ENCODE measurements around the gene LDAF1. TPM values are rescaled to one million over a fixed set of nuclear protein-coding genes. Genes with fewer than 3 reads are reported as not detected.

Gene LDAF1
- total and polyA plus RNA-seq, 8 donors, result 10.1 to 103 (median 27.3) TPM

DNA sequence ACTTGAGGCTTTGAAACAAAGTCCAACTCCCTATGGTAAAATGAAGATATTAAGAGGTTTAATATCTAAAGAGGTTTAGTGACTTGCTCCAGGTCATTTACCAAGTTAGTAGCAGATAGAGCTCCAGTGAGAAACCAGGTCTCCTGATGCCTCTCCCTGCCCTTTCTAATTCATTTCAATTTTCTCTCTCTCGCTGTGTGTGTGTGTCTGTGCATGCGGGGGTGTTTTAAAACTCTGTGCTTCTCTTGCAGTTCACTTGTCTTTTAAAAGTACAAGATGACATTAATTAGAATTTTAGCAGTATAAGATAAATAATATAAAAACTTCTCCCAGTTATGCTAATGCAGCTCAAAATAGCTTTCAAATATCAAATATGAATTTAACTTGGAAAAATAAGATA is 61.1 kb downstream of the LDAF1 start:
- intact Hi-C loops (cut with DNase I; ENCODE audit: low total_unique reads), result no loop called here
- H3K27me3 ChIP-seq, result peaks cover 0 to 27% (median 0%) of the 10 kb centered on the region in 3 donors
- TF ChIP-seq POLR2A (IDR thresholded peaks at IDR 0.05), result no peak
- TF ChIP-seq, protein P1, sequence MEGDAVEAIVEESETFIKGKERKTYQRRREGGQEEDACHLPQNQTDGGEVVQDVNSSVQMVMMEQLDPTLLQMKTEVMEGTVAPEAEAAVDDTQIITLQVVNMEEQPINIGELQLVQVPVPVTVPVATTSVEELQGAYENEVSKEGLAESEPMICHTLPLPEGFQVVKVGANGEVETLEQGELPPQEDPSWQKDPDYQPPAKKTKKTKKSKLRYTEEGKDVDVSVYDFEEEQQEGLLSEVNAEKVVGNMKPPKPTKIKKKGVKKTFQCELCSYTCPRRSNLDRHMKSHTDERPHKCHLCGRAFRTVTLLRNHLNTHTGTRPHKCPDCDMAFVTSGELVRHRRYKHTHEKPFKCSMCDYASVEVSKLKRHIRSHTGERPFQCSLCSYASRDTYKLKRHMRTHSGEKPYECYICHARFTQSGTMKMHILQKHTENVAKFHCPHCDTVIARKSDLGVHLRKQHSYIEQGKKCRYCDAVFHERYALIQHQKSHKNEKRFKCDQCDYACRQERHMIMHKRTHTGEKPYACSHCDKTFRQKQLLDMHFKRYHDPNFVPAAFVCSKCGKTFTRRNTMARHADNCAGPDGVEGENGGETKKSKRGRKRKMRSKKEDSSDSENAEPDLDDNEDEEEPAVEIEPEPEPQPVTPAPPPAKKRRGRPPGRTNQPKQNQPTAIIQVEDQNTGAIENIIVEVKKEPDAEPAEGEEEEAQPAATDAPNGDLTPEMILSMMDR (IDR thresholded peaks at IDR 0.05), result no peak
- TF ChIP-seq POLR2AphosphoS5 (IDR thresholded peaks at IDR 0.05), result no peak
- no peak for TF ChIP-seq EP300 (IDR thresholded peaks at IDR 0.05)
- H3K4me3 ChIP-seq, result no peak overlapping the region
- H3K36me3 ChIP-seq, result no peaks in the 10 kb centered on the region
- no peaks in the 10 kb centered on the region for H3K9me3 ChIP-seq
- WGBS, 5 donors, result 90 to 99% (median 94%) methylated on average over 2 of the region's 2 CpGs
- no peaks in the 10 kb centered on the region for H3K4me1 ChIP-seq
- H3K27ac ChIP-seq, result no peak overlapping the region
- no peak for DNase-seq

DNA sequence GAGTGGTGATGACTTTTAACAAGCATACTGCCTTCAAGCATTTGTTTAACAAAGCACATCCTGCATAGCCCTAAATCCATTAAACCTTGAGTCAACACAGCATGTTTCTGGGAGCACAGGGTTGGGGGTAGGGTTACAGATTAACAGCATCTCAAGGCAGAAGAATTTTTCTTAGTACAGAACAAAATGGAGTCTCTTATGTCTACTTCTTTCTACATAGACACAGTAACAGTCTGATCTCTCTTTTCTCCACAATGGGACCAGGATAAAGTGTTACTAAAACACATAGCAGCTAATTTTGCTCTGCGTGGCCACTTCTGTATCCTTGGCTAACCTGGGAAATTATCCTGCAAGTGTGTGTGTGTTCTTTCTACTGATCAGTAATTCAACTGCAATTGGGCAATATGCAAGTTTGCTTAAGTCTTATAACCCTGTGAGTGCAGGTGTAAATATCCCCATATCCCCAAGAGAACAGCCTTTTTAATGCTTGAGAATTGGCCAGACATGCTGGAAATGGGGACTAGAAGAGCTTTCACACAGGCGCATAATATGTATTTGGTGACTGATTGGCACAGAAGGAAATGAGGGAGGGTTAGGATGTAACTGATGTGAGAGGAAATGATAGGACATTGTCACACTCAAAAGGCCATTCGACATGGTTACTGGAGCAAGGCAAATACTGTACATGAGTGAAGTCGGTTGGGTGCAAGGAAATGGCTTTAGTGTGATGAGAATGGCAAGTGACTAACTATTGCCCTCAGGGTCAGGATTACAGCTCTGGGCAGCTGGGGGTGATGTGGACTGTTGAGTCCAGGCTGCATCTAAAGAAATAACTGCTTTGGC is 64.2 kb downstream of the LDAF1 start:
- intact Hi-C loops (cut with DNase I; ENCODE audit: low total_unique reads), result no loop called here
- H3K27ac ChIP-seq, result no peak overlapping the region
- peaks cover 0 to 17% (median 0%) of the 10 kb centered on the region in 3 donors for H3K27me3 ChIP-seq
- H3K36me3 ChIP-seq, result no peaks in the 10 kb centered on the region
- no peaks in the 10 kb centered on the region for H3K9me3 ChIP-seq
- WGBS, 5 donors, result 72 to 82% (median 78%) methylated on average over 4 of the region's 4 CpGs
- DNase-seq, result no peak
- no peak overlapping the region for H3K4me3 ChIP-seq
- H3K4me1 ChIP-seq, result no peaks in the 10 kb centered on the region
- no peak for TF ChIP-seq POLR2AphosphoS5 (IDR thresholded peaks at IDR 0.05)
- TF ChIP-seq, protein P1 (IDR thresholded peaks at IDR 0.05), result no peak
- no peak for TF ChIP-seq EP300 (IDR thresholded peaks at IDR 0.05)
- TF ChIP-seq POLR2A (IDR thresholded peaks at IDR 0.05), result no peak

DNA sequence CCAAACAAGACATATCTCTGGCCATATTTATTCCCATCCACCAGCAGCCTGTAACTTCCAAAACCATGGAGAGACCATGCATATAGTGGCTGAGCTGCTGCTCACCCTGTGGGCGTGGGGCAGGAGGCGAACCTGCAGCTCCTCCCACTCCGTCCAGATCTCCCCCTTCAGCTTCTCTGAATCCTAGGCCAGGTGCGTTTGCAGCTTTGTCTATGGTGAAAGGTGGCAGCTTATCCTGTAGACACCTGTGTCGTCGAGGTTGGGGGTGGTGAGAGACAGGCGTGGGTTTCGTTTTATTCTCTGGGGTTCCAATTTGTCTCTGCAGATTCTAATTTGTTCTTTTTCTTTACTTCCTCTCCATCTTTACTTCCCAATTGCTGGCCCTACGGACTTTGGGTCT is 65.3 kb downstream of the LDAF1 start:
- no peaks in the 10 kb centered on the region for H3K9me3 ChIP-seq
- H3K27me3 ChIP-seq, result peaks cover 0 to 8% (median 0%) of the 10 kb centered on the region in 3 donors
- no peaks in the 10 kb centered on the region for H3K4me1 ChIP-seq
- no peak for DNase-seq
- H3K36me3 ChIP-seq, result no peaks in the 10 kb centered on the region
- intact Hi-C loops (cut with DNase I; ENCODE audit: low total_unique reads), result no loop called here
- H3K27ac ChIP-seq, result no peak overlapping the region
- no peak for TF ChIP-seq EP300 (IDR thresholded peaks at IDR 0.05)
- no peak for TF ChIP-seq POLR2AphosphoS5 (IDR thresholded peaks at IDR 0.05)
- TF ChIP-seq POLR2A (IDR thresholded peaks at IDR 0.05), result no peak
- TF ChIP-seq, protein P1 (IDR thresholded peaks at IDR 0.05), result no peak
- 63 to 80% (median 72%) methylated on average over 9 of the region's 9 CpGs for WGBS, 5 donors
- no peak overlapping the region for H3K4me3 ChIP-seq

DNA sequence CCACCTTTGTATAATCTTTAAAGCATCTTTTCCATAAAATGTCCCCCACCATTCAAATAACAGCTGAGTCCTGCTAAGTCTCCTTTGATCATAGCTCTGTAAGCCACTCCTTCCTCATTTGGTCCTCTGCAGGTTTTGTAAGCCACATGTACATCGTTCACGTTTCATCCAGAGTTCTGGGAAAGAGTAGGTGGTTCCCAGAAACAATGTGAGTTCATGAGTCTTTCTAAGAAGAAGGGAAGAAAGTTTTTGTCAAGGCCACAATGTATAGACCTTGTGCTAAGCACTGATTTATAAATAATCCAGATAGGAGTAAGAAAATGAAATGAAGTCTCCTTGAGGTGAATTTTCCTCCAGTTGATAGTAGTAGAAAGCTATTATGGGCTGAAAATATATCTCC is 66.3 kb downstream of the LDAF1 start:
- H3K27me3 ChIP-seq, result peaks cover 0 to 5% (median 0%) of the 10 kb centered on the region in 3 donors

More for the DNA sequence above, 66.3 kb downstream of the LDAF1 start:
- Histone ChIP-seq H3K27ac (no peak overlapping the region), H3K9me3 (no peaks in the 10 kb centered on the region), H3K4me1 (no peaks in the 10 kb centered on the region), H3K36me3 (no peaks in the 10 kb centered on the region), H3K4me3 (no peak overlapping the region)
- no peak for DNase-seq
- WGBS, 5 donors, result 50 to 85% (median 71%) methylated on average over 2 of the region's 2 CpGs
- TF ChIP-seq, protein P1 (IDR thresholded peaks at IDR 0.05), result no peak
- no peak for TF ChIP-seq POLR2A (IDR thresholded peaks at IDR 0.05)
- TF ChIP-seq EP300 (IDR thresholded peaks at IDR 0.05), result no peak
- TF ChIP-seq POLR2AphosphoS5 (IDR thresholded peaks at IDR 0.05), result no peak
- intact Hi-C loops (cut with DNase I; ENCODE audit: low total_unique reads), result no loop called here
